Muscle of back (tissue), 11 donors: ENCODE data around the gene RSPH9. TPM values are rescaled to one million over a fixed set of nuclear protein-coding genes. Genes with fewer than 3 reads are reported as not detected.
"Not testable (repeated sequence)": the region's sequence is repeated elsewhere in the genome, so short reads cannot be mapped to it uniquely, and the experiment has no call there.

Experiments
- DNase-seq, 3 donors: peaks; one replicate each; pipeline versions ENCODE4 v3.0.0 to v3.0.0-alpha.2; 2013
- polyA plus RNA-seq, 10 donors: library from polyadenylated mRNA; unstranded; fragments of 120-200 nt; gene quantifications; one replicate each; pipeline ENCODE4 v1.2.1, GENCODE V29; 2013; ENCODE audit not compliant: insufficient read length in 10 of 10

RSPH9 gene
- polyA plus RNA-seq, 10 donors: 0.28 to 1.1 (median 0.70) TPM

DNA sequence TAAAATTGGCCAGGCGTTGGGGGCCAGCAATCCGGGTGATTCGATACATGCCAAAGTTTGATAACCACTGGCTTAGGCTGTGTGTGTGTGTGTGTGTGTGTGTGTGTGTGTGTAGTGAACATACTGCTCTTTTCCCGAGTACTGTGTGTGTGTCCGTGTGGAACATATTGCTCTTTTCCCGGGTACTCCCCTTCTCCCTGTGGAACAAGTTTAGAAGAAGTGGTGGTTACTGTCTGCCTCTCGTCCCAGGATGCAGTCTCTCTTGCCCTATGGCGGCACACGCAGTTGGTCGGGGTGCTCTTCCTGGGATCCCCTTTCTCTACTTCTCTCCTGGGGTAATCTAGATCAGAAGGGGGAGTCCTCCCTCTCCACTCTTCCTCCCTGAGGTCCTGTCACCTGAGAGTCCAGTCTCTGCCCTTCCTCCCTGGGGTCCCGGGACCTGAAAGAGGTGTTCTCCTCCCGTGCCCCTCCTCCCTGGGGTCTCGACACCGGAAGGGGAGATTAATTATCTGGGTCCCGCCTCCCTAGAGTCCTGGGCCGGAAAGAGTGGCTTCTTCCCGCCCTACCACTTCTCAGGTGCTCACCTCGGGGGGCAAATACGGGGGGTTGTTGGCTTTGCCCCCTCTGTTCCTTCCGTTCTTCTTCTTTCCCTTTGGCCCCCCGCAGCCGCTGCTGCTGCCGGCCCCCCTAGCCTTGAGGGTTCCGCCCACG, 16.3 kb upstream of the RSPH9 start:
- peak; percentile 33 to 75 (median 51) for DNase-seq

DNA sequence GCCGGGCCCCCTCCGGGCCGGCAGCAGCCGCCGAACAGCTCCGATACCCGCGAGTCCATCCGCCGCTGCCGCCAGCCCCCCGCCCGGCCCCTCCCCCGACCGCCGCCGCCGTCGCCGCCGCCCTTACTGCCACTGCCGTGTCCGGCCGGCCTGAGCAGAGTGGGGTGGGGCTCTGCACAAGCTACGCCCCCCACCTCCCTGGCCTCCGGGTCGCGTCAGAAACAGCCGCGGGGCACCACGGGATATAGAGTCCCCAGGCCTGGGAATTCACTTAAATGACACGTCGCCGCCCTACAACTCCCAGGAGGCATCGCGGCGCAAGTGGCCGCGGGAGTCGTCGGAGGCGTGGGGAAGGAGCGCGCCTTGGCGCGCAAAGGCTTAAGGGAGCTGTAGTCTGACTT, 15.7 kb upstream of the RSPH9 start, which contains the start of gene GTPBP2:
Gene GTPBP2 (minus strand): TSS at position 161 of the 401 bp plus-strand sequence. CDS start 102 bp downstream, at position 59.
- peak; percentile 99 to 100 (median 100) for DNase-seq

DNA sequence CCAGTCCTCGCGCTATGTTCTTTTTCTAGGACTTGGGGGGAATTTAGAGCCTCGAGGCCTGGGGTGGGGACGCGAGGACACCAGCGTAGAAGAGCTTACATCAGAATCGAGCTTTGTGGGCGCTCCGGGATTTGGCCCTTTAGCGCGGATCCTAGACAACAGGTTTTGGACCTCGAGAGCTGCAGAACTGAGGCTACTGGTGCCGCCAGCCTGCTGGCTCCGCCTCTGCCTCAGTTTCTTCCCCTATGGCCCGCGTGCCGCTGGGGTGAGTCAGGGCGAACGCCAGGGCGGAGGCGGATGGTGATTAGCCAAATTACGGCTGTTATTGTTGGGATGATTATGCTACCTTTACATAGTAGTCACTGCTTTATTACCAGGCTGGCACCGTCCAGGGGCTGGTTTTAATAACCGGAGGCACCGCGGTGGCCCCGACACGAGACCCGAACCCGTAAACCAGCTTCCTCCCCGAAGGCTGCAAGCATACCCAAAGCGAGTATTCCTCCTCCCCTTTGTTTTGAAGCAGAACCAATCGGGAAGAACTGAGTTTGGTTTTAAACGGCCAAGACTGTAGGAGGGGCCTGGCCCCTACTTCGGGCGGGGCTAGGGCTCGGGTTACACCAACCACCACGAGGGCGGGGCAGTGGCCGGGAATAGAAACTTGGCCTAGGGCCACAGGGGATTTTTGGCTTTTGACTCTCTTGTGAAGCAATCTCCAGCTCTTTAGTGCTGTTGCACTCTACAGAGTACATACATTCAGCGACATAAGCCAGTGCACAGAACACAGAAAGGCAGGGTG, 15.1 kb upstream of the RSPH9 start:
- peak; percentile 98 to 99 (median 99) for DNase-seq

DNA sequence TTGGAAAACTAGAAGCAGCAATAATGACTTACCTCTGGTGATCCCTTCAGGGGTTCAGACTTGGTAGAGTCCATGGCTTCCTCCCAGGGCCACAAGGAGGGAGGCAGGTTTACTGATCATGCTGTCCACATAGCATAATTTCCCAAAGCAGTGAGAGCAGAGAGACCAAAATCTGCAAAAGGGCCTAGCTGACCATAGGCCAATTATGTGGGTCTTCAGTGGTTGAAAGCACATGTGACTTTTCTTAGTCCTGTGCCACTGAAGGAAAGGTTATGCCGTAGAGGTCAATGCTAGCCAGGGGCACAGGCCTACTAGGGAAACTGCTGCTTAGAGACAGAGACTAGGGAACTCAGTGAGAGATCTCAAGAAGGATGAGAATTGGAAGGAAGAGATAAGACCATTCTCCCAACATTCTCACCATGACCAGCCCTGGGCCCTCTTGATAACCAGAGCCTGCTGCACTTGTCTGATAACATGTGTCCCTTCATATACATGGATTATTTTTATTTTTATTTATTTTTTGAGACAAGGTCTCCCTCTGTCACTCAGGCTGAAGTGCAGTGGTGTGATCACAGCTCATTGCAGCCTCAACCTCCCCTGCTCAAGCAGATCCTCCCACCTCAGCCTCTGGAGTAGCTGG, 13.7 kb upstream of the RSPH9 start:
- DNase-seq: peak in 1 of 3 donors; percentile 27

DNA sequence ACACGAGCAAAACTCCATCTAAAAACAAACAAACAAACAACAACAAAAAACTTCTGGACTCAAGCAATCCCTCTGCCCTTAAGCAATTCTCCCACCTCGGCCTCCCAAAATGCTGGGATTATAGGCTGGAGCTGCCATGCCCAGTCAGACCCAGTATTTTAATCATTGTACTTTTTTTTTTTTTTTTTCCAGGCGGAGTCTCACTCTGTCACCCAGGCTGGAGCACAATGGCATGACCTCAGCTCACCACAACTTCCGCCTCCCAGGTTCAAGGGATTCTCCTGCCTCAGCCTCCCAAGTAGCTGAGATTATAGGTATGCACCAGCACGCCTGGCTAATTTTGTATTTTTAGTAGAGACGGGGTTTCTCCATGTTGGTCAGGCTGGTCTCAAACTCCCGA, 11.8 kb upstream of the RSPH9 start:
- DNase-seq: not testable (repeated sequence)

DNA sequence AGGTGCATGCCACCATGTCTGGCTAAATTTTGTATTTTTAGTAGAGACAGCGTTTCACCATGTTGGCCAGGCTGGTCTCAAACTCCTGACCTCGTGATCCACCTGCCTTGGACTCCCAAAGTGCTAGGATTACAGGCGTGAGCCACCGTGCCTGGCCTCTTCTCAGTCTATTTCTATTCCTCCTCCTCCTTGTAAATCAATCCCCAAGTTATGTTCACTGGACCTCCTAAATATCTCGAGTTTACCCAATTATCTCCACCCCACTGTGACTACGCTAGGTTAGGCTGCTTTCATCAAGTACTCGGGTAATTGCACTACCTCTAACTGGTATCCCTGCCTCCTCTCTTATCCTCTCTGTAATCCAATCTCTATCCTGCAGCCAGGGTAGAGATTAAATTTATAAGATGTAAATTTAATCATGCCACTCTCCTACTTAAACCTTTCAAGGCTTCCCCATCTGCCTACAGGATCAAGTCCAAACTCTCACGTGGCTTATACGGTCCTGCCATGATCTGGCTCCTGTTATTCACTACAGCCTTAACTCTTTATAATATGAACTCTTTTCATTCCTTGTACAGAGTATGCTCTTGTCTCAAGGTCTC, 10.0 kb upstream of the RSPH9 start:
- no peak for DNase-seq

DNA sequence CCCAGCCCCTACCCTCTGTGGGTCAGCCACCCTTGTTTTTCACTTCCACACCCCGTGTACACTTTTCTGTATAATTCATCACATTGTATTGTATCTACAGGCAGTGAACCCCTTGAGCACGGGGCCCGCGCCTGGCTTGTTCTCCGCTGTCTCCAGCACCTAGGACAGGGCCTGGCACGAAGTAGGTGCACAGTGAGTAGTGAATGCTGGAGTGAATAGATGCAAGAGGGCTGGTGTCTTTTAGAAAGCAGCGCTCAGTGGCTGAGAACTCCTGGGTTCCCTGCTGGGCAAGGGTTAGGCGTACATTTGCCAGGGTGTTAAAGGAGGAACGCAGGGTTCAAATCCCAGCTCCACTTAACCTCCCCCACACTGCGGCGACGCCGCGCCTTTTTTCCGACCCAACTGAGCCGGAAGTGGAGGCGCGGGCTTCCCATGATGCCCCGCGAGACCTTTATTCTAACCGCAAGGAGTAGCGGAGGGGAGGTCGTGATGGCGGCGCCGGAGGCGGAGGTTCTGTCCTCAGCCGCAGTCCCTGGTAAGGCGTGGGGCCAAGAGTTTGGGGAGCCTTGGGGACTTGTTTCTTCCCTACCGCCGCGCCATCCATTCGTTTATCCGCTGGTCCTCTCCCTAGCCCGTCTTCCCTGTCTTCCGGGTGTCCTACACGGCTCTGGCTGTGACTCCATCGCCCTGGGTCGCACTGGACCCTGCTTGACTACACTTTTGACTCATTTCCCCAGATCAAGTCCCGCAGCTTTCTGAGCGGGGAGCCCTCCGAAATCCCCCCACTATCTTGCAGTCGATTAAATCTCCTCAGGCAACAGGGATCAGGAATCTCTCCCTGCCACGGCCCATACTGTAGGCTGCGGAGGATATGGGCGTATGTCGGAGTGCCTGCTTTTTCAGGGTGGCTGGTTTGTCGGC, 9.2 kb upstream of the RSPH9 start, which contains the start of gene MAD2L1BP:
Gene MAD2L1BP (plus strand): TSS at position 454 of the 921 bp plus-strand sequence. CDS start 36 bp downstream, at position 490.
- DNase-seq: peak; percentile 75 to 95 (median 90)

DNA sequence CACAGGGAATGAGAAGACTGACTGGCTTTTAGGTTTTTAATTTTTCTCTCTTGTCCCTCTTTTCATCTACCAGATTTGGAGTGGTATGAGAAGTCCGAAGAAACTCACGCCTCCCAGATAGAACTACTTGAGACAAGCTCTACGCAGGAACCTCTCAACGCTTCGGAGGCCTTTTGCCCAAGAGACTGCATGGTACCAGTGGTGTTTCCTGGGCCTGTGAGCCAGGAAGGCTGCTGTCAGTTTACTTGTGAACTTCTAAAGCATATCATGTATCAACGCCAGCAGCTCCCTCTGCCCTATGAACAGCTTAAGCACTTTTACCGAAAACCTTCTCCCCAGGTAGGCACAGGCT, 8.6 kb upstream of the RSPH9 start:
- DNase-seq: peak in 1 of 3 donors; percentile 22

DNA sequence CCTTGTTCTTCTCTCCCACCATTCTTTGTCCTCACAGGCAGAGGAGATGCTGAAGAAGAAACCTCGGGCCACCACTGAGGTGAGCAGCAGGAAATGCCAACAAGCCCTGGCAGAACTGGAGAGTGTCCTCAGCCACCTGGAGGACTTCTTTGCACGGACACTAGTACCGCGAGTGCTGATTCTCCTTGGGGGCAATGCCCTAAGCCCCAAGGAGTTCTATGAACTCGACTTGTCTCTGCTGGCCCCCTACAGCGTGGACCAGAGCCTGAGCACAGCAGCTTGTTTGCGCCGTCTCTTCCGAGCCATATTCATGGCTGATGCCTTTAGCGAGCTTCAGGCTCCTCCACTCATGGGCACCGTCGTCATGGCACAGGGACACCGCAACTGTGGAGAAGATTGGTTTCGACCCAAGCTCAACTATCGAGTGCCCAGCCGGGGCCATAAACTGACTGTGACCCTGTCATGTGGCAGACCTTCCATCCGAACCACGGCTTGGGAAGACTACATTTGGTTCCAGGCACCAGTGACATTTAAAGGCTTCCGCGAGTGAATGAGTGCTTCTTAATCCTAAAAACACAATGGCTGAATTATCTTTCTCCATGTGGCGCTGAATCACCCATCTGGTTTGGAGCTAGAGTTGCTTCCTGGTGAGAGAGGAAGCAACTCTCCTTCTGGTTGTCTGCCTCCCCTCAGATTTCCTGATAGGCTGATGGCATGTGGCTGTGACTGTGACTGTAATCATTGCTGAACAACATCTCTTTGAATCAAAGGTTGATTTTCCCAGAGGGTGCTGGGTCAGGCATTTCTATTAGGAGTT, 4.6 kb upstream of the RSPH9 start:
- no peak for DNase-seq

DNA sequence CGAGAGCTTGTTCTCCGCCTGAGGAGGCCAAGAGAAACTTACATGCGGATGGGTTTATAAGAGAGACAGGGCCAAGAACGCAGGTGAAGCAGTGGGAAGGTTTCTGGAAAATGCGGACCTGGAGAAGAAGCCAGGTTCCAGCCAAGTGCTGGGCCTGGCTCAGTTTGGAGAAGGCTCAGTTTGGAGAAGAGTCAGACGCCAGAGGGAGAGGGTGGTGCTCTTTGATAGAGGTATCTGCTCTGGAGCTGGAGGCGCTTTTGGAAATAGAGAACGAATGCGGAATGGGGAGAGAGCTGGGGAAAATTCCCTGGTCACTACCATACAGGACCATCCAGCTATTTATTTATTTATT, 753 bp downstream of the RSPH9 start:
- no peak for DNase-seq

DNA sequence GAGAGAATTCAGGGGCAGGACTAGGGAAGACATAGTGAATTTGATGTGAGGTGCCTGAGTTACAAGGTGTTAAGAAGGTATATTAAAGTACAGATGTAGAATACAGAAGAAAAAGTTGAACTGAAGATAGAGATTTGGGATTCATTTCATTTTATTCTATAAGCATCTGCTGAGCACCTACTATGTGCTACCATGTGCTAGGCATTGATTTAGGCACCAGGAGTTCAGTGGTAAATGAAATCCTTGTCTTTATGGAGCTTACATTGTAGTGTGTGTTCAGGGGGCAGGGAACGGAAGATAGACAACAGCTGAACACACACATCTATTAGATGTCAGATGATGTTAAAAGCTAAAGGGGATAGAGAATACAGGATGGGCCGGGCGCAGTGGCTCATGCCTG, 2.8 kb downstream of the RSPH9 start:
- no peak for DNase-seq

DNA sequence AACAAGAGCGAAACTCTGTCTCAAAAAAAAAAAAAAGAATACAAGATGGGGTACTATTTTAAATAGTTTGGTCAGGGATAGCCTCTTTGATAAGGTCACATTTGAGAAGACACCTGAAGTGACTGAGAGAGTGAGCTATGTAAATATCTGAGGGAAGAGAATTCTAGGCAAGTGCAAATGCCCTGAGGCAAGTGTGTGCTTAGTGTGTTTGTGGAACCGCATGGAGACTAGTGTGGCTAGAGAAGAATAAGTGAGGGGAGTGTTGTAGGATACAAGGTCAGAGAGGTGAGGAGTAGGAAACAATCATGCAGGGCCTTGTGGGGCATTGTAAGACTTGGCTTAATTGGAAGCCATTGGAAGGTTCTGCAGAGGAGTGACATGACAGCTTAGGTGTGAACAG, 3.4 kb downstream of the RSPH9 start:
- DNase-seq: no peak

DNA sequence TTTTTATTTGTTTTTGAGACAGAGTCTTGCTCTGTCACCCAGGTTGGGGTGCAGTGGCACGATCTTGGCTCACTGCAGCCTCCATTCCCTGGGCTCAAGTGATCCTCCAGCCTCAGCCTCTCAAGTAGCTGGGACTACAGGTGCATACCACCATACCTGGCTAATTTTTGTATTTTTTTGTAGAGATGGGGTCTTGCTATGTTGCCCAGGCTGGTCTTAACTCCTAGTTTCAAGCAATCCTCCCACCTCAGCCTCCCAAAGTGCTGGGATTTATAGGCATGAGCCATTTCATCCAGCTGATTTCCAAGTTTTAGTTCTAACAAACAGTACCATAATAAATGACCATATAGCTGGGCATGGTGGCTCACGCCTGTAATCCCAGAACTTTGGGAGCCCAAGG, 8.0 kb downstream of the RSPH9 start:
- DNase-seq: not testable (repeated sequence)

DNA sequence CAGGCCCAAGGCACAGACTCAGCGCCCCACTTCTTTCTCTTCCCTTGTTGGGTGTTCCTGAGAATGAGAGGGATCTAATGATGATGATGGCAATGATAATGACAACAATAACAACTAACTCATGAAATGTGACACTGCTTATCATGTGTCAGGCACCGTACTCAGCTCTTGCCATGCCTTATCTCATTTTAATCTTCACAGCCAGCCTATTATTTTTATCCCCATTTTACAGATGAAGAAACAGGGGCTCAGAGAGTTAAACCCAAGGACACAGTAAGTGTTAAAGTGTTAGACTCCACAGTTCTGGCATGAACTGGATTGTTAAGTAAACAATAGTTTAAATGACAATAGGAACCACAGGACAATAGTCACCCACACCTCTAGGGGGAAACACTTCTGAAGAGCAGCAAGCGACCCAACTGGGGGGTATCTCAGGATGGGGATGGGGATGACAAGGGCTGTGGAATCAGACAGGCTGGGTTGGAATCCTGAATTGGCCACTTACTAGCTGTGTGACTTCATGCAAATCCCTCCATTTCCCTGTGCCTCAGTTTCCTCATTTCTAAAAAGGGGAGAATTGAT, 12.5 kb downstream of the RSPH9 start:
- DNase-seq: no peak

DNA sequence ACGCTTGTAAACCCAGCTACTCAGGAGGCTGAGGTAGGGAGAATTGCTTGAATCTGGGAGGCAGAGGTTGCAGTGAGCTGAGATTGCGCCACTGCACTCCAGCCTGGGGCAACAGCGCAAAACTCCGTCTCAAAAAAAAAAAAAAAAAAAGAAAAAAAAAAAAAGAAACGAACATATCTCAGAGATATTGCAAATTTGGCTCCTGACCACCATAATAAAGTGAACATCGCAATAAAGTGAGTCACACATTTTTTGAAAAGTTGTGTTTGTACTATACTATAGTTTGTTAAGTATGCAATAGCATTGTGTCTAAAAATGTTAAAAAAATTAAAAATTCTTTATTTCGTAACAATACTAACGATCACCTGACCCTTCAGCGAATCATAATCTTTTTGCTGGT, 13.3 kb downstream of the RSPH9 start:
- DNase-seq: no peak

DNA sequence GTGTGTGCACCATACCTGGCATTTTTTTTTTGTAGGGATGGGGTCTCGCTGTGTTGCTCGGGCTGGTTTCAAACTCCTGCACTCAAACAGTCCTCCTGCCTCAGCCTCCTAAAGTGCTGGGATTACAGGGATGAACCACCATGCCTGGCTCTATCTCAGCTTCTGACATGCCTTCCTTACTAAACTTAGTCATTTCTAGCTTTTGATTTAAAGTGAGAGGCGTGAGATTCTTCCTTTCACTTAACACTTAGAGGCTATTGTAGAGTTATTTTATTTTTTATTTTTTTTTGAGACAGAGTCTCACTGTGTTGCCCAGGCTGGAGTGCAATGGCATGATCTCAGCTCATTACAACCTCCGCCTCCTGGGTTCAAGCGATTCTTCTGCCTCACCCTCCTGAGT, 18.1 kb downstream of the RSPH9 start:
- not testable (repeated sequence) for DNase-seq

DNA sequence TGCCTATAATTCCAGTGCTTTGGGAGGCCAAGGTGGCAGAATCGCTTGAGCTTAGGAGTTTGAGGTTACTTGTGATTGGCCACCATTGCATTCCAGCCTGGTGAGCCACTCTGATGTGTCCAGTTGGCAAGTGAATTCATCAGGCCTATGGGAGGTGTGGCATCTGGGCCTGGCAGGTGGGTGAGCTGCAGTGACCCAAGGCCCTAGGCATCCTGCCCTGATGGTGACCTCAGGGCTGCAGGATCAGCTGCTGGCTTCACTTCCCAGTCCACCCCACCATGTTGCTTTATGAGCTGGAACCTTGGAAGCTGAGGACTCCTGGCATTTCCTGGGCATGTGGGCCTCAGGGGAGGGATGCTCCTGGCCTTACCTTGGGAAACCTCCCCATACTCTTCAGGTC, 20.5 kb downstream of the RSPH9 start:
- DNase-seq: no peak

DNA sequence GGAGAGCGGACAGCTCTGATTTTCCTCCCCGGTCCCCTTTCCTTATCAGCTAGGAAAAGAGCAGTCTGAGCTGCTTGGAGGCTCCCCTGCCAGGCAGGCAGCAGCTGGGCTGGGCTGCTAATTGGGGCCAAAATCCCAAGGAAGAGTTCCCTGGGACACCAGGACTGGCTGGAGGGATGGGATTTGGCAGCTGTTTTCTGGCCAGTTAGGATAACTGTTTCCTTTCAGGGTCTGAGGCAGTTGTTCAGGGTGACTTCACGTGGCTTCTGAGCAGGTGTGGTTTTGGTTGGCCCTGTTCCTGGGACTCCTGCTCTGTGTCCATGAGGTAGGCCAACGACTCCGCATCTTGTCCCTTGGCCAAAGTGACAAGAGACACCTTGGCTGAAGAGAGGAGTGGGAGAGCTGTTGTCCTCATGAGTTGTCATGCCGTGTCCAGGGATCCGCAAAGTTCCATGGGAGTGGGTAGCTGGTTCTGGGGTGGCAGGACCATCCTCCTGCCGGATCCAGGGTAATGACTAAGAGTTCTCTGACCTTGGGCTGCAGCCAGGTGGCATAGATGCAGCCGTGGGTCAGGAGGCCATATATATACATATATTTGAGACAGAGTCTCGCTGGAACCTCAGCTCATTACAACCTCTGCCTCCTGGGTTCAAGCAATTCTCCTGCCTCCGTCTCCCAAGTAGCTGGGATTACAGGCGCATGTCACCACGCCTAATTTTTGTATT, 21.5 kb downstream of the RSPH9 start:
- DNase-seq: peak in 1 of 3 donors; percentile 57
